Small intestine (tissue), 7 donors: ENCODE results near the gene WNT6. TPM values are rescaled to one million over a fixed set of nuclear protein-coding genes. Genes with fewer than 3 reads are reported as not detected.

Experiments used
- DNase-seq, 2 donors: peaks; one replicate each; pipeline versions ENCODE4 v3.0.0 to v3.0.0-alpha.2; 2013
- FAIRE-seq: peaks from 2 replicates; lab custom pipeline; 2012; peaks lifted over from hg19 to GRCh38; lab: Jason Lieb, UNC
- H3K27ac ChIP-seq, 3 donors: one replicate each; pipeline ENCODE4 v1.5.1; 2013; ENCODE audit warnings: low read length in 2 of 3, mild to moderate bottlenecking in 2 of 3, control low read depth in 1 of 3, inconsistent platforms in 1 of 3, low read depth in 1 of 3, moderate library complexity in 1 of 3
- H3K27me3 ChIP-seq, 3 donors: one replicate each; pipeline ENCODE4 v1.6.1; 2013; ENCODE audit warnings: low read length in 3 of 3, inconsistent platforms in 1 of 3; ENCODE audit not compliant: control insufficient read depth in 3 of 3, insufficient read depth in 3 of 3
- H3K36me3 ChIP-seq, 3 donors: one replicate each; pipeline ENCODE4 v1.6.1; 2013; ENCODE audit warnings: low read length in 3 of 3, inconsistent platforms in 1 of 3, low read depth in 1 of 3, mild to moderate bottlenecking in 1 of 3, moderate library complexity in 1 of 3; ENCODE audit not compliant: control insufficient read depth in 3 of 3, insufficient read depth in 2 of 3
- H3K4me1 ChIP-seq, 3 donors: one replicate each; pipeline ENCODE4 v1.6.1; 2013; ENCODE audit warnings: low read length in 2 of 3, inconsistent platforms in 1 of 3, low read depth in 1 of 3, mild to moderate bottlenecking in 1 of 3, moderate library complexity in 1 of 3; ENCODE audit not compliant: control insufficient read depth in 3 of 3, insufficient read depth in 2 of 3
- H3K4me3 ChIP-seq, 3 donors: one replicate each; pipeline ENCODE4 v1.5.1; 2013; ENCODE audit warnings: low read length in 3 of 3, control low read depth in 1 of 3, inconsistent platforms in 1 of 3, low read depth in 1 of 3, mild to moderate bottlenecking in 1 of 3, moderate library complexity in 1 of 3
- H3K9me3 ChIP-seq, 2 donors: one replicate each; pipeline ENCODE4 v1.6.1; 2013; ENCODE audit warnings: low read depth in 1 of 2, low read length in 1 of 2; ENCODE audit not compliant: control insufficient read depth in 2 of 2, insufficient read depth in 1 of 2
- WGBS, 3 donors: extraction: QIAGEN DNeasy Blood & Tissue Kit; methylation state at CpG; one replicate each; pipeline ENCODE4 v1.1.7; 2013; 5-methylcytosine and 5-hydroxymethylcytosine counted together
- polyA plus RNA-seq, 4 donors: library from polyadenylated mRNA; stranded (reverse) in 3 of 4; unstranded in 1 of 4; fragments of 200-250 nt in 3 of 4; fragments of 120-200 nt in 1 of 4; gene quantifications; one replicate each; pipeline versions ENCODE4 v1.2.1 to v1.2.3, GENCODE V29; 2013
- donor health status: healthy with polysubstance abuse.
- donor health status: control.
- donor health status: control.
- donor health status: Bipolar disorder and iron deficiency.
- donor health status: healthy.

WNT6 gene
- polyA plus RNA-seq, 4 donors = 0.06 to 1.8 TPM; not detected in 2

DNA sequence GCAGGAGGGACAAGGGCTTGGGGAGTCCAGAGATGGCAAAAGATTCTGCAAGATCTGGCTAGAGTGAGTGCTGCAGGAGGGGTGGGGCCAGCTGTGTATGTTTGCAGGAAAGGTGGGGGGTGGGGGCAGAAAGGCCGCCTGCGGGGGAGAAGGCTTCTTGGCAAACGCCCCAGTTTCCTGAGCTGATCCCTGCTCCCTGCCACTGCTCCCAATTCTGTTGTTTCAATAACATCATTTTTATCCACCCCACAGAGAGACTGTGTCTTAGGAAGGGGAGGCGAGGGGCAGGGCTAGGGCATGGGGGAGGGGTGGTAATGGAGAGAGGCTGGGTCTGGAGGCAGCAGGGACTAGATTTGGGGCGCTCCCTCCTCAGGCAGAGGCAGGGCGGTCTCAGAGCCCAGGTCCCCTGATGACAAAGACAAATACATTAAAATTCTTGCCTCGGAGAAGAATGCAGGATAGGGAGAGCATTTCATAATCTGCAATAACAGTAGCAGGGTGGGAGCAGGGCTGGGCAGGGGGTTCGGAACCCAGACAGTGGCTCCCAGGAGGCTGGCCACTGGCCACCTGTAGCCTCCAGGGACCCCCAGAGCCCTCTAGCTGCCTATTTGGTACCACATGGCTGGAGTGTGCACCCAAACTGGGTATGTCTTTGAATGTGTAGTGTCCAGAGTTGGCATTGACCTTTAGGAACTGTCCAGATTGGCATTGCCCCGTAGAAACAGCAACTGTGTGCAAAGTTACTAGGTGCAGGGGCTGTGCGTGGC lies 2.1 kb upstream of the WNT6 start:
- H3K4me1 ChIP-seq = peaks cover 0 to 12% (median 3%) of the 10 kb centered on the region in 3 donors
- H3K27ac ChIP-seq = no peak overlapping the region
- no peaks in the 10 kb centered on the region for H3K36me3 ChIP-seq
- WGBS, 3 donors = 14 to 17% (median 17%) methylated on average over 10 of the region's 10 CpGs
- no peaks in the 10 kb centered on the region for H3K9me3 ChIP-seq
- peaks cover 5 to 92% (median 47%) of the 10 kb centered on the region in 3 donors for H3K27me3 ChIP-seq
- no peak overlapping the region for H3K4me3 ChIP-seq
- DNase-seq (no peak), FAIRE-seq (no peak)

- Histone ChIP-seq H3K27ac (no peak overlapping the region), H3K36me3 (no peaks in the 10 kb centered on the region), H3K9me3 (no peaks in the 10 kb centered on the region), H3K27me3 (peaks cover 5 to 92% (median 48%) of the 10 kb centered on the region in 3 donors), H3K4me3 (no peak overlapping the region), H3K4me1 (peaks cover 0 to 9% (median 3%) of the 10 kb centered on the region in 3 donors)
- 0 to 11% (median 0%) methylated on average over 1 of the region's 1 CpG for whole genome bisulfite sequencing, 3 donors
- DNase-seq = no peak
- no peak for FAIRE-seq
Measured at GRCh38 chr2:218858138-218858445, 1.5 kb upstream of the WNT6 start.

DNA sequence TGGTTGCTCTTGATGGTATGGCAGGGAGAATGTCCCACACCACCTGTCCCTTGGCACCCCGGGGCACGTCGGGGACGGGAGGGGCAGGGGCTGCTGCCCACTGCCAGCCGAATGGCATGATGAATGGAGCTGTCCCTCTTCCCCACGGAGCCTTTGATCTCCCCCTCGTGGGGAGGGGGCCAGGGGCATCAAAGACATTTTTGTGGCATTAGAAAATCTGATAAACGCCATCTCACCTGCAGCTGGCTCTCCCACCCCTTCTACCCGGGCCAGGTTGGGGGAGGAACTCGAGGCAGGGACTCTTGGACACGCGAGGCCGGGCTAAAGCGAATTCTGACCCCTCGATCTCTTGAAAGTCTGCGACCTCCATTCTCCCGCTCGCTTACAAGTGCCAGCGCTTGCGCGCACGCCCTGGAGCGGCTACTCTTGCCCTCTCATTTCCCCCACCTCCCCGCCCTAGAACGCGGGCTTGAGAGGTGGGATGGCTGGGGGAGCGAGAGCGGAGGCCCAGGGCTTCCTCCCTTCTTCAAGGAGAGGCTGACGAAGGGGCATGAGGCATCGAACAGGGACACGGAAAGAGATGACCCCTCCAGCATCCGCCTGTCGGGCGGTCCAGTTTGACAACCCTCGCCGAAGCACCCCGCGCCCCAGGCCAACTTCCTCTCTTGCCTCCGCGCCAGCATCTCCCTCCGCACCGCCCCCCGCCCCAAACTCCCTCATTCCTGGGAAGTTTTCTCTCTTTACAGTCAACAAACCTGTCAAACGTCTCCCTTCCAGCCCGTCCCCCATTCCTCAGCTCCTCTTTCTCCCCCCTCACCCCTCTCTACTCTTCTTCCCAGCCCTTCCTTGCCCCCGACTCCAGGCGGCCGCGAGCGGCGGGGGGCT lies 692 bp upstream of the WNT6 start:
- H3K4me3 ChIP-seq = peak overlapping the region in 1 of 3 donors; percentile 43
- 3 to 7% (median 4%) methylated on average over 38 to 51 of the region's 51 CpGs for WGBS, 3 donors
- no peaks in the 10 kb centered on the region for H3K36me3 ChIP-seq
- peaks cover 0 to 8% (median 3%) of the 10 kb centered on the region in 3 donors for H3K4me1 ChIP-seq
- FAIRE-seq (no peak), DNase-seq (no peak)
- H3K9me3 ChIP-seq = no peaks in the 10 kb centered on the region
- H3K27ac ChIP-seq = no peak overlapping the region
- peaks cover 5 to 89% (median 45%) of the 10 kb centered on the region in 3 donors for H3K27me3 ChIP-seq

DNA sequence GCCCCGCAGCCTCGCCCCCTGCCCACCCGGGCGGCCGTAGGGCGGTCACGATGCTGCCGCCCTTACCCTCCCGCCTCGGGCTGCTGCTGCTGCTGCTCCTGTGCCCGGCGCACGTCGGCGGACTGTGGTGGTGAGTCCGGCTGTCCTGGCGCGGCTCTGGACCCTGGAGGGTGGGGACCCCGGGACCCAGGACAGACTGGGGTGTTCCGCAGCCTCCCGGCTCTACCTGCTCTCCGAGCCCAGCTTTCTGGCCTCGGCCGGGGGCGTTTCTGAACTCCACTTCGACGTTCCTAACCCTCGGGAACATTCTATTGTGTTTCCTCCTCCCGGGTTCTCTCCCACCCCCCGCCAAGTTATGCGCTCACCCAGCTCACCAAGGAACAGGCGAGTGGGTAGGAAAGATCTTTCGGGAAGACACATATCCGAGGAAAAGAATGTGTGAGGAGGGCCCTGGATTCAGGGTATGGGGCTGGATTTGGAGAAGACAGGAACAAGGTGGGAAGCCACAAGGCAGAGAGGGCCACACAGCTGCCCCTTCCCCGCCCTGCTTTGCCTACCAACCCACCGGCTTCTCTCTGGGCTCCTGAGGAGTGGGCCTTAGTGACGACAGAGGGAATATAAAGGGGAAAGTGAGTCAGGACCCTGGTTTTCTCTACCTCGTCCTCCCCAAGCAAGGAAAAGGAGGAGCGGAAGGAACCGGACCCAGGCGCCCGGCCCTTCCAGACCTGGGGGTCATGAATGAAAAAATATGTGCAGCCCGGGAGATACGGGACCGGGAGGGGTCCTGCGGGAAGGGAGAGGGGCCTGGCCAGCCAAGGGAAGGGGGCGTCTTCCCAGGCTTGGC lies 605 bp downstream of the WNT6 start:
- FAIRE-seq (no peak), DNase-seq (no peak)
- Histone ChIP-seq H3K27ac (no peak overlapping the region), H3K36me3 (no peaks in the 10 kb centered on the region), H3K4me3 (peak overlapping the region in 1 of 3 donors; percentile 43), H3K4me1 (peaks cover 0 to 8% (median 3%) of the 10 kb centered on the region in 3 donors), H3K9me3 (no peaks in the 10 kb centered on the region), H3K27me3 (peaks cover 5 to 83% (median 46%) of the 10 kb centered on the region in 3 donors)
- WGBS, 3 donors = 3 to 5% (median 4%) methylated on average over 31 to 47 of the region's 47 CpGs

- Histone ChIP-seq H3K27me3 (peaks cover 5 to 80% (median 45%) of the 10 kb centered on the region in 3 donors), H3K4me1 (peaks cover 0 to 8% (median 3%) of the 10 kb centered on the region in 3 donors), H3K9me3 (no peaks in the 10 kb centered on the region), H3K36me3 (no peaks in the 10 kb centered on the region), H3K27ac (no peak overlapping the region), H3K4me3 (peak overlapping the region in 1 of 3 donors; percentile 6)
- DNase-seq (peak; percentile 24 to 52), FAIRE-seq (no peak)
- WGBS, 3 donors = 1 to 2% (median 2%) methylated on average over 21 of the region's 21 CpGs
Measured at GRCh38 chr2:218860950-218861381, 1.4 kb downstream of the WNT6 start.

- Histone ChIP-seq H3K4me3 (no peak overlapping the region), H3K4me1 (peaks cover 0 to 8% (median 3%) of the 10 kb centered on the region in 3 donors), H3K36me3 (no peaks in the 10 kb centered on the region), H3K9me3 (no peaks in the 10 kb centered on the region), H3K27me3 (peaks cover 5 to 79% (median 47%) of the 10 kb centered on the region in 3 donors), H3K27ac (no peak overlapping the region)
- 45 to 53% (median 50%) methylated on average over 7 of the region's 7 CpGs for WGBS, 3 donors
- DNase-seq = no peak
- FAIRE-seq = no peak
Measured at GRCh38 chr2:218861645-218862318, 2.2 kb downstream of the WNT6 start.

- no peak for FAIRE-seq
- DNase-seq = no peak
Measured at GRCh38 chr2:218863021-218863520, 3.5 kb downstream of the WNT6 start.

More at GRCh38 chr2:218863021-218863520, 3.5 kb downstream of the WNT6 start:
- WGBS, 3 donors = 71 to 80% (median 77%) methylated on average over 3 of the region's 3 CpGs
- Histone ChIP-seq H3K27me3 (peaks cover 3 to 79% (median 45%) of the 10 kb centered on the region in 3 donors), H3K27ac (no peak overlapping the region), H3K4me3 (no peak overlapping the region), H3K4me1 (peaks cover 0 to 8% (median 3%) of the 10 kb centered on the region in 3 donors), H3K9me3 (no peaks in the 10 kb centered on the region), H3K36me3 (no peaks in the 10 kb centered on the region)
